Measurements from ENCODE around the gene KLHL22.
"Not testable (repeated sequence)": the region's sequence is repeated elsewhere in the genome, so short reads cannot be mapped to it uniquely, and the experiment has no call there.

The KLHL22 gene

GRCh38 chr22:20459152-20459542 is 36.4 kb downstream of the KLHL22 start:
- no peaks in the 10 kb centered on the region for H3K36me3 ChIP-seq (ENCODE audit: insufficient read depth, low read depth, low read length)
- peaks cover 9% of the 10 kb centered on the region; the same call in 1 of the 2 replicates for H3K4me1 ChIP-seq (ENCODE audit: insufficient read depth, low read length)
- H3K4me3 ChIP-seq (ENCODE audit: low read length): no peak overlapping the region
- no peak overlapping the region for H3K27ac ChIP-seq (ENCODE audit: low read length)
- no peaks in the 10 kb centered on the region for H3K9me3 ChIP-seq (ENCODE audit: insufficient read depth, low read depth, low read length)
- no peak overlapping the region; the same call in 1 of the 2 replicates for H3K9ac ChIP-seq (ENCODE audit: low read depth, low read length)
- no peaks in the 10 kb centered on the region for H3K27me3 ChIP-seq (ENCODE audit: insufficient read depth, low read length)

- Histone ChIP-seq H3K9ac (ENCODE audit: low read depth, low read length) (no peak overlapping the region; the same call in 1 of the 2 replicates), H3K27ac (ENCODE audit: low read length) (no peak overlapping the region), H3K36me3 (ENCODE audit: insufficient read depth, low read depth, low read length) (no peaks in the 10 kb centered on the region), H3K4me3 (ENCODE audit: low read length) (no peak overlapping the region), H3K4me1 (ENCODE audit: insufficient read depth, low read length) (peaks cover 9% of the 10 kb centered on the region; the same call in 1 of the 2 replicates), H3K27me3 (ENCODE audit: insufficient read depth, low read length) (no peaks in the 10 kb centered on the region), H3K9me3 (ENCODE audit: insufficient read depth, low read depth, low read length) (no peaks in the 10 kb centered on the region)
These were observed 37.0 kb downstream of the KLHL22 start for GRCh38 chr22:20458530-20459151.

GRCh38 chr22:20457506-20458240 is 37.9 kb downstream of the KLHL22 start:
- no peaks in the 10 kb centered on the region for H3K27me3 ChIP-seq (ENCODE audit: insufficient read depth, low read length)
- H3K9ac ChIP-seq (ENCODE audit: low read depth, low read length): no peak overlapping the region
- H3K27ac ChIP-seq (ENCODE audit: low read length): no peak overlapping the region
- H3K36me3 ChIP-seq (ENCODE audit: insufficient read depth, low read depth, low read length): no peaks in the 10 kb centered on the region
- no peak overlapping the region for H3K4me3 ChIP-seq (ENCODE audit: low read length)
- peaks cover 6% of the 10 kb centered on the region; the same call in 1 of the 2 replicates for H3K4me1 ChIP-seq (ENCODE audit: insufficient read depth, low read length)
- no peaks in the 10 kb centered on the region for H3K9me3 ChIP-seq (ENCODE audit: insufficient read depth, low read depth, low read length)

GRCh38 chr22:20456722-20457076 is 38.9 kb downstream of the KLHL22 start:
- no peak overlapping the region for H3K4me3 ChIP-seq (ENCODE audit: low read length)
- H3K36me3 ChIP-seq (ENCODE audit: insufficient read depth, low read depth, low read length): no peaks in the 10 kb centered on the region
- H3K27ac ChIP-seq (ENCODE audit: low read length): no peak overlapping the region
- no peaks in the 10 kb centered on the region for H3K27me3 ChIP-seq (ENCODE audit: insufficient read depth, low read length)
- H3K4me1 ChIP-seq (ENCODE audit: insufficient read depth, low read length): peaks cover 6% of the 10 kb centered on the region; the same call in 1 of the 2 replicates
- no peaks in the 10 kb centered on the region for H3K9me3 ChIP-seq (ENCODE audit: insufficient read depth, low read depth, low read length)
- H3K9ac ChIP-seq (ENCODE audit: low read depth, low read length): peak overlapping the region; percentile 57; the same call in 1 of the 2 replicates

- Histone ChIP-seq H3K9ac (ENCODE audit: low read depth, low read length) (peak overlapping the region; percentile 57; the same call in 1 of the 2 replicates), H3K4me3 (ENCODE audit: low read length) (no peak overlapping the region), H3K36me3 (ENCODE audit: insufficient read depth, low read depth, low read length) (no peaks in the 10 kb centered on the region), H3K27me3 (ENCODE audit: insufficient read depth, low read length) (no peaks in the 10 kb centered on the region), H3K4me1 (ENCODE audit: insufficient read depth, low read length) (peaks cover 6% of the 10 kb centered on the region; the same call in 1 of the 2 replicates), H3K9me3 (ENCODE audit: insufficient read depth, low read depth, low read length) (no peaks in the 10 kb centered on the region), H3K27ac (ENCODE audit: low read length) (no peak overlapping the region)
These were observed 39.4 kb downstream of the KLHL22 start for GRCh38 chr22:20456064-20456721.

- H3K4me1 ChIP-seq (ENCODE audit: insufficient read depth, low read length): peaks cover 6% of the 10 kb centered on the region; the same call in 1 of the 2 replicates
- no peaks in the 10 kb centered on the region for H3K36me3 ChIP-seq (ENCODE audit: insufficient read depth, low read depth, low read length)
- H3K27ac ChIP-seq (ENCODE audit: low read length): no peak overlapping the region
- no peak overlapping the region for H3K9ac ChIP-seq (ENCODE audit: low read depth, low read length)
- H3K27me3 ChIP-seq (ENCODE audit: insufficient read depth, low read length): no peaks in the 10 kb centered on the region
- H3K4me3 ChIP-seq (ENCODE audit: low read length): no peak overlapping the region
- no peaks in the 10 kb centered on the region for H3K9me3 ChIP-seq (ENCODE audit: insufficient read depth, low read depth, low read length)
These were observed 39.9 kb downstream of the KLHL22 start for GRCh38 chr22:20455709-20456063.

- Histone ChIP-seq H3K9me3 (ENCODE audit: insufficient read depth, low read depth, low read length) (no peaks in the 10 kb centered on the region), H3K27me3 (ENCODE audit: insufficient read depth, low read length) (no peaks in the 10 kb centered on the region), H3K4me1 (ENCODE audit: insufficient read depth, low read length) (peaks cover 6% of the 10 kb centered on the region; the same call in 1 of the 2 replicates), H3K36me3 (ENCODE audit: insufficient read depth, low read depth, low read length) (no peaks in the 10 kb centered on the region), H3K27ac (ENCODE audit: low read length) (no peak overlapping the region), H3K4me3 (ENCODE audit: low read length) (no peak overlapping the region), H3K9ac (ENCODE audit: low read depth, low read length) (no peak overlapping the region)
These were observed 42.4 kb downstream of the KLHL22 start for GRCh38 chr22:20453222-20453621.

GRCh38 chr22:20451920-20452319 is 43.7 kb downstream of the KLHL22 start:
- no peak overlapping the region for H3K4me3 ChIP-seq (ENCODE audit: low read length)
- H3K4me1 ChIP-seq (ENCODE audit: insufficient read depth, low read length): peaks cover 6% of the 10 kb centered on the region; the same call in 1 of the 2 replicates
- no peaks in the 10 kb centered on the region for H3K27me3 ChIP-seq (ENCODE audit: insufficient read depth, low read length)
- no peaks in the 10 kb centered on the region for H3K9me3 ChIP-seq (ENCODE audit: insufficient read depth, low read depth, low read length)
- H3K9ac ChIP-seq (ENCODE audit: low read depth, low read length): no peak overlapping the region
- no peaks in the 10 kb centered on the region for H3K36me3 ChIP-seq (ENCODE audit: insufficient read depth, low read depth, low read length)
- no peak overlapping the region for H3K27ac ChIP-seq (ENCODE audit: low read length)

- not testable (repeated sequence) for H3K27ac ChIP-seq (ENCODE audit: low read length); H3K27me3 ChIP-seq (ENCODE audit: insufficient read depth, low read length); H3K4me1 ChIP-seq (ENCODE audit: insufficient read depth, low read length); H3K9ac ChIP-seq (ENCODE audit: low read depth, low read length); H3K9me3 ChIP-seq (ENCODE audit: insufficient read depth, low read depth, low read length); H3K36me3 ChIP-seq (ENCODE audit: insufficient read depth, low read depth, low read length); H3K4me3 ChIP-seq (ENCODE audit: low read length)
These were observed 44.3 kb downstream of the KLHL22 start for GRCh38 chr22:20451129-20451778.

GRCh38 chr22:20450551-20450906 is 45.1 kb downstream of the KLHL22 start:
- Histone ChIP-seq H3K27ac (ENCODE audit: low read length) (no peak overlapping the region), H3K4me1 (ENCODE audit: insufficient read depth, low read length) (no peaks in the 10 kb centered on the region), H3K4me3 (ENCODE audit: low read length) (no peak overlapping the region), H3K9me3 (ENCODE audit: insufficient read depth, low read depth, low read length) (no peaks in the 10 kb centered on the region), H3K9ac (ENCODE audit: low read depth, low read length) (no peak overlapping the region), H3K36me3 (ENCODE audit: insufficient read depth, low read depth, low read length) (no peaks in the 10 kb centered on the region), H3K27me3 (ENCODE audit: insufficient read depth, low read length) (no peaks in the 10 kb centered on the region)

- no peak overlapping the region for H3K4me3 ChIP-seq (ENCODE audit: low read length)
- H3K4me1 ChIP-seq (ENCODE audit: insufficient read depth, low read length): no peaks in the 10 kb centered on the region
These were observed 45.6 kb downstream of the KLHL22 start for GRCh38 chr22:20449819-20450550.

More at GRCh38 chr22:20449819-20450550, 45.6 kb downstream of the KLHL22 start:
- H3K9ac ChIP-seq (ENCODE audit: low read depth, low read length): no peak overlapping the region
- H3K27ac ChIP-seq (ENCODE audit: low read length): no peak overlapping the region
- no peaks in the 10 kb centered on the region for H3K9me3 ChIP-seq (ENCODE audit: insufficient read depth, low read depth, low read length)
- H3K36me3 ChIP-seq (ENCODE audit: insufficient read depth, low read depth, low read length): no peaks in the 10 kb centered on the region
- no peaks in the 10 kb centered on the region for H3K27me3 ChIP-seq (ENCODE audit: insufficient read depth, low read length)
